H1 (cell line): ENCODE measurements around the gene ANKRD40. TPM values are rescaled to one million over a fixed set of nuclear protein-coding genes. Genes with fewer than 3 reads are reported as not detected.

Source experiments
- polyA plus RNA-seq, 7 experiments: library from polyadenylated mRNA; depleted of rRNA in 3 of 7; stranded (reverse) in 5 of 7; unstranded in 2 of 7; fragments of >200 nt in 5 of 7; fragments of 200-250 nt in 2 of 7; gene quantifications; 1 replicate in 5 of 7; 2 replicates in 1 of 7; 4 replicates in 1 of 7; pipeline versions ENCODE4 v1.2.1 to v1.2.3, GENCODE V29; 2011 to 2013; ENCODE audit warnings: missing spikeins in 2 of 7, mixed read lengths in 2 of 7
- total RNA-seq: library from RNA; stranded (reverse); fragmentation: NEBNext Ultra II Directional; extraction: Animal tissue kit (Norgen Biotek cat#: 25700); gene quantifications from 2 replicates; pipeline ENCODE4 v1.2.1, GENCODE V29; 2021
- TF ChIP-seq, protein P1 (sequence below), 3 experiments: IDR thresholded peaks; 1 replicate in 2 of 3; 2 replicates in 1 of 3; pipeline versions ENCODE4 v1.5.1 to v1.6.1; 2011; ENCODE audit warnings: low read length in 3 of 3, mild to moderate bottlenecking in 3 of 3, inconsistent platforms in 2 of 3, low read depth in 1 of 3, moderate library complexity in 1 of 3; ENCODE audit not compliant: insufficient read depth in 1 of 3; ENCODE audit errors: control extremely low read depth in 1 of 3

ANKRD40 gene
- total and polyA plus RNA-seq, 2 of the 8 experiments (the other 6 are each of a cell fraction or from before 2014, with no cell fraction given) = 26.1 to 50.1 TPM

- TF ChIP-seq, protein P1, sequence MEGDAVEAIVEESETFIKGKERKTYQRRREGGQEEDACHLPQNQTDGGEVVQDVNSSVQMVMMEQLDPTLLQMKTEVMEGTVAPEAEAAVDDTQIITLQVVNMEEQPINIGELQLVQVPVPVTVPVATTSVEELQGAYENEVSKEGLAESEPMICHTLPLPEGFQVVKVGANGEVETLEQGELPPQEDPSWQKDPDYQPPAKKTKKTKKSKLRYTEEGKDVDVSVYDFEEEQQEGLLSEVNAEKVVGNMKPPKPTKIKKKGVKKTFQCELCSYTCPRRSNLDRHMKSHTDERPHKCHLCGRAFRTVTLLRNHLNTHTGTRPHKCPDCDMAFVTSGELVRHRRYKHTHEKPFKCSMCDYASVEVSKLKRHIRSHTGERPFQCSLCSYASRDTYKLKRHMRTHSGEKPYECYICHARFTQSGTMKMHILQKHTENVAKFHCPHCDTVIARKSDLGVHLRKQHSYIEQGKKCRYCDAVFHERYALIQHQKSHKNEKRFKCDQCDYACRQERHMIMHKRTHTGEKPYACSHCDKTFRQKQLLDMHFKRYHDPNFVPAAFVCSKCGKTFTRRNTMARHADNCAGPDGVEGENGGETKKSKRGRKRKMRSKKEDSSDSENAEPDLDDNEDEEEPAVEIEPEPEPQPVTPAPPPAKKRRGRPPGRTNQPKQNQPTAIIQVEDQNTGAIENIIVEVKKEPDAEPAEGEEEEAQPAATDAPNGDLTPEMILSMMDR (IDR thresholded peaks at IDR 0.05; ENCODE audit: control extremely low read depth in 1 of 3, insufficient read depth in 1 of 3, low read depth in 1 of 3, low read length in 3 of 3) = no peak
Measured at GRCh38 chr17:50675627-50676026, 32.1 kb downstream of the ANKRD40 start (continued).
